GM19438 (cell line): Measurements from ENCODE around the gene IZUMO3.
"Not testable (repeated sequence)": the region's sequence is repeated elsewhere in the genome, so short reads cannot be mapped to it uniquely, and the experiment has no call there.

Experiments used
- ATAC-seq: cut with Tn5 transposase; IDR thresholded peaks from one replicate; pipeline ENCODE4 v1.9.1; 2021; ENCODE audit warnings: low read depth; ENCODE audit not compliant: unreplicated experiment

IZUMO3 gene, protein sequence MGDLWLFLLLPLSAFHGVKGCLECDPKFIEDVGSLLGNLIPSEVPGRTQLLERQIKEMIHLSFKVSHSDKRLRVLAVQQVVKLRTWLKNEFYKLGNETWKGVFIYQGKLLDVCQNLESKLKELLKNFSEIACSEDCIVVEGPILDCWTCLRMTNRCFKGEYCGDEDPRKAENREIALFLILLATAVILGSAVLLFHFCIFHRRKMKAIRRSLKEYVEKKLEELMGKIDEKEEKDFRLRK

GRCh38 chr9:24545847-24546522 lies at the start of gene IZUMO3:
TSS of gene IZUMO3 (minus strand) at chr9:24545897. CDS start at chr9:24545649, 248 bp downstream.
- ATAC-seq, result no peak

DNA sequence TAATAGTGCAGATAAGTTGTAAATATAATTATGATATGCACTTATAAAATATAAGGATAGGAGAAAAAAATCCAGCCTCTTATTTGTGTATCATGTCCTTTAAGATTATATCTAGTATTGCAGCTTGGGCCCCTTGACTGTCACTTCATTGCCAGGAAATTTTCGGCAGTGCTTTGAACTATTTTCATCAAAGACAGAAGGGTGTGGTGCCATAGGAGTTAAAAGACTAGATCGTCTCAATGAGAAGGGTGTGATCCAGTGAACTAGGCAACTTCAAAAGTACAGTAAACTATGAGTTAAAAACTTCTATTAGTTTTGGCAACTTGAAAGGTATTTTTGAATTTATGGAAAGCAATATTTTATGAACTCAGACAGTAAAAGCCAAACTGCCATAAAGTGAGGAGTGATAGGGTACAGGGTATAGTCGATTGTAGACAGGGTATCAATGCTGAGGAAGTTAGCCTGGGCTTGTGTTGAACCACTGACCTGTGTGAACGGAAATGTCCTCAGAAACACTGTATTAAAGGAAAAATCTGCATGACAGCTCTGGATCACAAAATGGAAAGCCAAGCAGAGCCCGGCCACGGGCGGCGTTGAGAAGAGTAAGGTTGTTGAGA lies 48.6 kb upstream of the IZUMO3 start:
- ATAC-seq, result no peak

DNA sequence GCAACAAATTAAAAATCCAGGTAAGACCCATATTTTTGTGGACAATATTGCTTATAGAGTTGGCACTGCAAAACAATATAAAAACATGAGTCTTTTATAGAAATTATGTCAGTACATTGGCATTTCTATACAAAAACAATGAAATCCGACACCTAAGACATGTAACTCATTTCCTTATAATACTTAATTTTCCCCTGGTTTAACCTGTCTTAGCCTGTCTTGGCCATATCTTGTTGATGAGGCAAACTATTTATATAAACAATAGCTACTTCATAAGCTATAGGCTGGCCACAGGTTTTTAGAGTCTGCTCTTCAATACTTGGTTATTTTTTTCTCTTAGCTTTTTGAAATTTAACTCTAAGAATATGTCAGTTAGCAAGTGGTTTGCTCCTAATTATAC lies 44.7 kb upstream of the IZUMO3 start:
- no peak for ATAC-seq

DNA sequence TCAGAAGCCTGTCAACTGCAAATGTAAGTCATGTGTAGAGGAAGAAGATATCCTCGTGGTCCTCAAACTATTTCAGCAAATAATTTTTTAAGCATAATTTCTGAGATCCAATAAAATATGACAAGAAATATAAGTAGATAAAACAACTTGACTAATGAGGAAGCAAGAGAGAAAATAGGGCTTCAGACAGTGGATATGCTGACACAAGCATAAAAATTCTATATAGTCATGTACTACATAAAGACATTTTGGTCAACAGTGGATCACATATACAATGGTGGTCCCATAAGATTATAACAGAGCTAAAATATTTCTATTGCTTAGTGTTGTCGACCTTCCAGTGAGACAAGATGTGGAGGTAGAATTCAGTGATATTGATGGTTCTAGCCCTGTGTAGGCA lies 42.2 kb upstream of the IZUMO3 start:
- no peak for ATAC-seq

DNA sequence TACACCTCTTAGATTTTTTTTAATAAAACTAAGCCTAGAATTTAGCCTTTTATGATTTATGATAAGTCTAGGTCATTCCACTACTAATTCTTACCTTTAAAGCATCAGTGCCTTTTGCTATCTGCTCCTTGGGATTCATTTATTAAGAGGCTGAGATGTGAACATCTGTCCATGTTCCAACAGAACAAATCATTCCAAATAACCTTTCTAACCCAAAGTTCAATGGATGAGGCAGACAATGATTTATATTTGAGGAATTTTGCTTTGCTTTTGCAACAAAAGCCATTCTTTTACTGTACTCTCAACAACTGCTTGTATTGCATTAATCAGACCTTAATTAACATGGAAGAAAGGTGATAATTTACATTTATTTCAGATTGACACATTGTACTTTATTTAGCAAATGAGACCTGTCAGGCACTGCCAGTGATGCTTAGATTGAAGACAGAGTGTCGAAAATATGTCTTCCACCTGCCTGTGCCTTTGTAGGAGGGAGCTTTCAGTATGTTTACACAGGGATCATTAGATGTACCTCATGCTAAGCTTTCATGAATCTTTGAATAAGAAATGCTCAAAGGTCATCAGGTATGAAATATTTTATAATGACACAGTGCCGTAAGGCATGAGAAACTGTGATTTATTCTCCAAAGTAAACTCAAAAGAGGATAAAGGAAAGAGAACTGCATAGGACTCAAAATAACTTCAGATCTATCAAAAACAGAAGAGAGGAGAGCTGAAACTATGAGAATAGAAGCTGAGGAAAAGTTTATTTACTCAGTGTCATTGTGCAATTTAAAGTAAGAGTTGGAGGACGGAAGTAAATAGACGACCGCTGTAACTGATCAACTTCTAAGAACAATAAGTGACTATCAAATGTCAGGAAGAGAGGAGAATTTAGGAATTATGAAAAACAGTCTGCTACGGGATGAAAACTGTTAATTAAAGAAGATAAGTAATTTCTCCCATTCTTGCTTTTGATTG lies 36.7 kb upstream of the IZUMO3 start:
- no peak for ATAC-seq

DNA sequence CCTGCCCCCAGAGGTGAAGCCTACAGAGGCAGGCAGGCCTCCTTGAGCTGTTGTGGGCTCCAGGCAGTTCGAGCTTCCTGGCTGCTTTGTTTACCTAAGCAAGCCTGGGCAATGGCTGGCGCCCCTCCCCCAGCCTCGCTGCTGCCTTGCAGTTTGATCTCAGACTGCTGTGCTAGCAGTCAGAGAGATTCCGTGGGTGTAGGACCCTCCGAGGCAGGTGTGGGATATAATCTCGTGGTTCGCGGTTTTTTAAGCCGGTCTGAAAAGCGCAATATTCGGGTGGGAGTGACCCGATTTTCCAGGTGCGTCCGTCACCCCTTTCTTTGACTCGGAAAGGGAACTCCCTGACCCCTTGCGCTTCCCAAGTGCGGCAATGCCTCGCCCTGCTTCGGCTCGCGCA lies 34.3 kb upstream of the IZUMO3 start:
- ATAC-seq, result not testable (repeated sequence)

- no peak for ATAC-seq
Observed at GRCh38 chr9:24572406-24572805, 26.7 kb upstream of the IZUMO3 start.

- ATAC-seq, result no peak
Observed at GRCh38 chr9:24561957-24562356, 16.3 kb upstream of the IZUMO3 start.

DNA sequence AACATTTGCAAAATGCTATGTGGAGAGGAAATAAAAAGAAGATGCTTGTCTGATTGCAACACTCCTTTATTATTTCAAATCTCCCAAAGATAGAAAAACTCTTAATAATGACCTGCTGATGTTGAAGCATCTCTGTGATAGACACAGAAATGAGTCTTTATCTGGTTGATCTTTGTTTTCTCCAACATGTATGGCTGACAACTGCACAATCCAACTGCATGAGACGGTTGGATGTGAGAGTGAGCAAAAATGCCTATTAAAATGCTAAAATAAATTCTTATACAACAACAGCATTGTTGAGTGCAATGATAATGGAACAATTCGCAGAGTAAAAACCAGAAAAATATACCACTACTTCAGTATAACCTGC lies 7.5 kb upstream of the IZUMO3 start:
- no peak for ATAC-seq

- ATAC-seq, result no peak
Observed at GRCh38 chr9:24552526-24553182, 7.0 kb upstream of the IZUMO3 start.

DNA sequence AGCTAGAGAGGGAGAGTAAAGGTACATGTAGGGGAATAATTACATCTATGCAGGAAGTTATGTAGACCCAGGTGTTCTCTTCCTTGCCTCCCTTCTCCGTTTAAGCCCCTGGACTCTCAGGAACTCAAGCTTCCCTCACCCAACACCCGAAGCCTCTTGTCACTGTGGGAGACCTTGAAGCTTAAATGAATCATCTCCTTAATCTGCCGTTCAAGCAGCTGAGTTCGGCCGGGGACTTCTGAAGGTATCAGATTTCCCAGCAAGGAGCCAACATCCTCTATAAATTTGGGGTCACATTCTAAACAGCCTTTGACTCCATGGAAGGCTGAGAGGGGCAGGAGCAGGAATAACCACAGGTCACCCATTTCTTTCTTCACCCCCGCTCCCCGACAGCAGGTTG lies 412 bp downstream of the IZUMO3 start:
- ATAC-seq, result no peak

GRCh38 chr9:24518545-24518944 lies 27.2 kb downstream of the IZUMO3 start:
- ATAC-seq, result no peak

- no peak for ATAC-seq
Observed at GRCh38 chr9:24516463-24516862, 29.2 kb downstream of the IZUMO3 start.

DNA sequence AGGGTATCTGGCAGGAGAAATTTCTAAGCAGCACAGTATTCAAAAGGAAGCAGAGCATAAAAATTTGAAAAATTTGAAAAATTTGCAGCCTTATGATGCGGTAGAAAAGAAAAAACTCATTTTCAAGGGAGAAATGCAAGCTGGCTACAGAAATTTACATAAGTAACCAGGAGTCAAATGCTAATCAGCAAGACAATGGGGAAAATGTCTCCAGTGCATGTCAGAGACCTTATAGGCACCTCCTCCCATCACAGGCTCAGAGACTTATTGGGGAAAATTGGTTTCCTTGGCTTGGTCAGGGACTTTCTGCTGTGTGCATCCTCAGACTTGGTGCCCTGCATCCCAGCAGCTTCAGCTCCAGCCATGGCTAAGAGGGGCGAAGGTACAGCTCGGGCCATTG lies 35.8 kb downstream of the IZUMO3 start:
- no peak for ATAC-seq

DNA sequence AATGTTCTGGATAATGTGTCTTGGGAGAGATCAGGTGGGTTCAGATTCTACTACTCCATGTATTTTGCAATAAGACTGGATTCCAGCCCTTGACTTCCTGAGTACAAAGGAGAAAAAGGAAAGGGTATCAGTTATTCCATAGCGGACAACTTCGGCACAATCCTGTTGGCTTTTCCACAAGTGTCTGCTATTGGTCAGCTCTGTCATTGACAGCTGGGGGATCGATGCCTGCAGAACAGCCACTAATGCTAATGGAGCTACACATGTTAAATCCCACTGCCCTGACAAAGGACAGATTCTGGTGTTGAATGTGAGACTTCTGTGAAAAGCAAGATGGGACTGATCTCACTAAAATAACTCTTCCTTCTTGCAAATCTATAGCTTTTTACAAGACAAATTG lies 41.2 kb downstream of the IZUMO3 start:
- ATAC-seq, result no peak

DNA sequence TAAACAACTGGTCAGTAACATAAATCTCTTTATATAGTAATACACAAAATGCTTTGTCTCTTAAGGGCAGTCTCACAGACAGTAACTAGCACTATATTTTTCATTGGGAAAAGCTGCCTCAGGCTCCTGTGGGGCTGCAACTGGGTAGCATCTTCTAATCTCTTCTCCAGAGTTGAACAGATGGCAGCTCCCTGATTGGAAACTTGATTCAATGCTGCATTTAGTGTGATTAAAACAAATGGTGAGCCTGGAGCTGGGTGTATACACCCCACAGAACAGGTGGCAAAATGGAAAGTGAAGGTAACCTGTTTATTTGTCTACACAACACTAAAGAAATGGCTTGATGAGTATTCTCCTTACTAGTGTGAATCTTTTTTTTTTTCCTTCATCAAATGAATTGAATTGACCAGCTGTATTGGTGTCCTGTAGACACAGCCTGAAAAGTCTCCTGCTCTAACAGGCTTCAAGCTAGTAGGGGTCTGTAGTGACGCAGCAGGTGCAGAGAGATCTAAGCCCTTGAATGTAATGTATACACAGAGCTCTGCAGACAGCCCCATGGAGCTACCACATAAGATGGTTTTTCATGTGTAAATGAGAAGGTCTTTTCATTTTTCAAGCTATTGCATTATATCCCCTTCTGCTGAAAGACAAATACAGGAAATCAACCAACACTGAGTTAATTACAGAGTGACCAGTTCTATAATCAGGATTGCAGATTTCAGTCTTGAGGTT lies 43.3 kb downstream of the IZUMO3 start:
- no peak for ATAC-seq

DNA sequence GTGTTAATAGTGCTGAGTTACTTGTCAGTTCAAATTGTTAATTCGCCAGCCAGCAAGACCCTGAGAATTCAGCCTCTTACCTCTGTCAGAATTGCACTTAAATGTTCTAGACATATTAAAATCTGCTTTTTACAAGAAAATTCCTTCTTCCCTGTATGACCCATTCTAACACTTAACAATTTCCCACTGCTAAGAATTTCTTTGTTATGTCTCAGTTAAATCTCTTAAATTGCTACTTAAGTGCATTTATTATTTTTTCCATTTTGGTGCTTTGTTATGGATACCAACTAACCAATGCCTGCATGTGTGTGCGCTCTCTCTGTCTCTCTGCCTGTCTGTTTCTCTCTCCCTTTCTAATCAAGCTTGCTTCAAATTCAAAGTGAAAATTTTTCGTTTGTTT lies 44.9 kb downstream of the IZUMO3 start:
- ATAC-seq, result no peak

- no peak for ATAC-seq
Observed at GRCh38 chr9:24498632-24499031, 47.1 kb downstream of the IZUMO3 start.

GRCh38 chr9:24497671-24498070 lies 48.0 kb downstream of the IZUMO3 start:
- no peak for ATAC-seq
